OCI-LY7 (cell line): ENCODE measurements around the gene PSMB4. TPM values are rescaled to one million over a fixed set of nuclear protein-coding genes. Genes with fewer than 3 reads are reported as not detected.

Source experiments
- BruUV-seq: library from RNA; stranded (reverse); fragments of 400-500 nt; replicated peaks from 2 replicates; lab custom pipeline; 2021; lab: Mats Ljungman, UMichigan
- CTCF ChIA-PET: fragments of 300-600 bp; sonication (Branson Sonifier 250); formaldehyde crosslinking; loops from one replicate; lab custom pipeline; 2022; ENCODE audit warnings: antibody characterized with exemption; ENCODE audit not compliant: unreplicated experiment; lab: Charles Lee
- POLR2A ChIA-PET: fragments of 300-600 bp; sonication (Branson Sonifier 250); formaldehyde crosslinking; loops from one replicate; lab custom pipeline; 2022; ENCODE audit warnings: antibody characterized with exemption; lab: Charles Lee
- DNase-seq: peaks from one replicate; pipeline ENCODE4 v3.0.0-alpha.2; 2015; ENCODE audit warnings: low spot score
- H2AFZ ChIP-seq: fragments of 200-600 bp; sonication (generic), shearing (Covaris generic); 2 replicates; pipeline ENCODE4 v1.6.1; 2014; ENCODE audit warnings: mild to moderate bottlenecking, antibody characterized with exemption, low read length, moderate library complexity
- H3K27ac ChIP-seq: fragments of 200-600 bp; sonication (generic); 2 replicates; pipeline ENCODE4 v1.5.1; 2014; ENCODE audit warnings: mixed run types, low read depth, mild to moderate bottlenecking, moderate library complexity, low read length, inconsistent platforms; ENCODE audit not compliant: poor library complexity, severe bottlenecking
- H3K36me3 ChIP-seq: fragments of 200-600 bp; sonication (generic); 2 replicates; pipeline ENCODE4 v1.6.1; 2014; ENCODE audit warnings: mild to moderate bottlenecking, antibody characterized with exemption, low read length, moderate library complexity, mixed read lengths; ENCODE audit not compliant: insufficient read depth
- H3K4me1 ChIP-seq: fragments of 200-600 bp; sonication (generic); 2 replicates; pipeline ENCODE4 v1.5.1; 2014; ENCODE audit warnings: mild to moderate bottlenecking, low read length; ENCODE audit not compliant: insufficient read depth, poor library complexity, severe bottlenecking
- H3K4me2 ChIP-seq: fragments of 200-600 bp; sonication (generic); 2 replicates; pipeline ENCODE4 v1.6.1; 2014; ENCODE audit warnings: mild to moderate bottlenecking, low read length
- H3K4me3 ChIP-seq: fragments of 200-600 bp; sonication (generic); 2 replicates; pipeline ENCODE4 v1.5.1; 2014; ENCODE audit warnings: mild to moderate bottlenecking, low read depth, low read length; ENCODE audit not compliant: poor library complexity, severe bottlenecking
- H3K79me2 ChIP-seq: fragments of 200-600 bp; sonication (generic); 2 replicates; pipeline ENCODE4 v1.6.1; 2016; ENCODE audit warnings: low read depth, mild to moderate bottlenecking, low read length, moderate library complexity, mixed read lengths; ENCODE audit not compliant: insufficient read depth
- H3K9me2 ChIP-seq: fragments of 200-600 bp; sonication (generic); 2 replicates; pipeline ENCODE4 v1.6.1; 2016; ENCODE audit warnings: mild to moderate bottlenecking, low read length, mixed read lengths; ENCODE audit not compliant: insufficient read depth
- H3K9me3 ChIP-seq: fragments of 200-600 bp; sonication (generic); 2 replicates; pipeline ENCODE4 v1.6.1; 2014; ENCODE audit warnings: mild to moderate bottlenecking, mixed run types, low read length, mixed read lengths
- H4K20me1 ChIP-seq: fragments of 200-600 bp; sonication (generic); 2 replicates; pipeline ENCODE4 v1.6.1; 2014; ENCODE audit warnings: mild to moderate bottlenecking, antibody characterized with exemption, low read length, moderate library complexity, mixed read lengths; ENCODE audit not compliant: insufficient read depth
- EZH2phosphoT487 ChIP-seq: fragments of 200-600 bp; sonication (generic); IDR thresholded peaks from 2 replicates; pipeline ENCODE4 v1.6.1; 2018; ENCODE audit warnings: low read depth, borderline replicate concordance, mild to moderate bottlenecking, mixed run types, antibody characterized with exemption, low read length, moderate library complexity, mixed read lengths
- intact Hi-C: fragments of 100-400 bp; cut with micrococcal nuclease; formaldehyde crosslinking; loops from one replicate; pipeline ENCODE4 v1.10.0; 2022; ENCODE audit not compliant: unreplicated experiment
- total RNA-seq, 2 experiments: library from RNA; depleted of rRNA in 1 of 2; stranded (reverse); fragments of >200 nt in 1 of 2; shearing (Covaris generic) in 1 of 2; gene quantifications; 2 replicates each; pipeline ENCODE4 v1.2.3, GENCODE V29; 2014 to 2022
- TF ChIP-seq, protein P1 (sequence below): fragments of 200-600 bp; sonication (generic); conservative IDR thresholded peaks from 2 replicates; pipeline ENCODE4 v1.5.1; 2014; ENCODE audit warnings: mild to moderate bottlenecking, antibody characterized with exemption, low read length, moderate library complexity, mixed read lengths

Gene PSMB4
- total RNA-seq, 2 experiments from 2014 or later, result 242 to 301 TPM

GRCh38 chr1:151367658-151368392 is 31.5 kb upstream of the PSMB4 start:
- no peaks in the 10 kb centered on the region for H3K36me3 ChIP-seq
- H3K27ac ChIP-seq, result no peak overlapping the region
- H3K4me1 ChIP-seq, result peaks cover 6% of the 10 kb centered on the region
- BruUV-seq, result no TSS peak
- no peak overlapping the region for H3K4me2 ChIP-seq
- H3K9me2 ChIP-seq, result no peaks in the 10 kb centered on the region
- TF ChIP-seq EZH2phosphoT487, result no peak
- TF ChIP-seq, protein P1, sequence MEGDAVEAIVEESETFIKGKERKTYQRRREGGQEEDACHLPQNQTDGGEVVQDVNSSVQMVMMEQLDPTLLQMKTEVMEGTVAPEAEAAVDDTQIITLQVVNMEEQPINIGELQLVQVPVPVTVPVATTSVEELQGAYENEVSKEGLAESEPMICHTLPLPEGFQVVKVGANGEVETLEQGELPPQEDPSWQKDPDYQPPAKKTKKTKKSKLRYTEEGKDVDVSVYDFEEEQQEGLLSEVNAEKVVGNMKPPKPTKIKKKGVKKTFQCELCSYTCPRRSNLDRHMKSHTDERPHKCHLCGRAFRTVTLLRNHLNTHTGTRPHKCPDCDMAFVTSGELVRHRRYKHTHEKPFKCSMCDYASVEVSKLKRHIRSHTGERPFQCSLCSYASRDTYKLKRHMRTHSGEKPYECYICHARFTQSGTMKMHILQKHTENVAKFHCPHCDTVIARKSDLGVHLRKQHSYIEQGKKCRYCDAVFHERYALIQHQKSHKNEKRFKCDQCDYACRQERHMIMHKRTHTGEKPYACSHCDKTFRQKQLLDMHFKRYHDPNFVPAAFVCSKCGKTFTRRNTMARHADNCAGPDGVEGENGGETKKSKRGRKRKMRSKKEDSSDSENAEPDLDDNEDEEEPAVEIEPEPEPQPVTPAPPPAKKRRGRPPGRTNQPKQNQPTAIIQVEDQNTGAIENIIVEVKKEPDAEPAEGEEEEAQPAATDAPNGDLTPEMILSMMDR, result no peak
- no peaks in the 10 kb centered on the region for H3K79me2 ChIP-seq
- H2AFZ ChIP-seq, result no peak overlapping the region
- no peak for DNase-seq
- CTCF ChIA-PET, result no interaction called here
- no peak overlapping the region for H3K4me3 ChIP-seq
- intact Hi-C loops, result no loop called here
- H3K9me3 ChIP-seq, result peaks cover 4% of the 10 kb centered on the region; the same call in 1 of the 2 replicates
- H4K20me1 ChIP-seq, result no peaks in the 10 kb centered on the region
- POLR2A ChIA-PET, result interaction anchor here (0.6 to 1.1 kb wide), 2 partner anchors 15 to 19 kb away, joined by 3 read pairs; no protein-coding TSS in a partner anchor

- H3K79me2 ChIP-seq, result no peaks in the 10 kb centered on the region
- no peaks in the 10 kb centered on the region for H3K9me3 ChIP-seq
- no peak for DNase-seq
- BruUV-seq, result no TSS peak
- no peak overlapping the region for H3K4me2 ChIP-seq
- H3K27ac ChIP-seq, result no peak overlapping the region
- peaks cover 6% of the 10 kb centered on the region for H3K4me1 ChIP-seq
- TF ChIP-seq, protein P1, result no peak
- TF ChIP-seq EZH2phosphoT487, result no peak
- H3K4me3 ChIP-seq, result no peak overlapping the region
- ChIA-PET POLR2A (interaction anchor here (0.6 to 0.7 kb wide), 2 partner anchors 205 to 1135 kb away, joined by 3 to 6 read pairs; no protein-coding TSS in a partner anchor), CTCF (no interaction called here)
- H2AFZ ChIP-seq, result no peak overlapping the region
- intact Hi-C loops, result no loop called here
- no peaks in the 10 kb centered on the region for H4K20me1 ChIP-seq
- no peaks in the 10 kb centered on the region for H3K9me2 ChIP-seq
- no peaks in the 10 kb centered on the region for H3K36me3 ChIP-seq
Measured at GRCh38 chr1:151368393-151369301, 30.7 kb upstream of the PSMB4 start.
